Stomach (tissue), 4 donors: Measurements from ENCODE around the gene TBX21.

Source experiments
- CTCF ChIP-seq, 7 experiments: fragments of 450-650 bp in 4 of 7; fragments of 200-600 bp in 3 of 7; sonication (generic) in 3 of 7; IDR thresholded peaks; one replicate each; pipeline ENCODE4 v1.5.1; 2016 to 2019; ENCODE audit warnings: antibody characterized with exemption in 7 of 7, control low read depth in 2 of 7, mild to moderate bottlenecking in 1 of 7
- EP300 ChIP-seq: sonication (generic); formaldehyde crosslinking; IDR thresholded peaks from one replicate; pipeline ENCODE4 v1.6.1; 2017; ENCODE audit warnings: antibody characterized with exemption
- POLR2A ChIP-seq, 4 donors: fragments of 450-650 bp; IDR thresholded peaks; one replicate each; pipeline ENCODE4 v1.6.1; 2016; ENCODE audit warnings: antibody characterized with exemption in 4 of 4, control low read depth in 2 of 4, mild to moderate bottlenecking in 1 of 4, moderate library complexity in 1 of 4
- POLR2AphosphoS5 ChIP-seq, 3 donors: sonication (generic); formaldehyde crosslinking; IDR thresholded peaks; one replicate each; pipeline ENCODE4 v1.6.1; 2016; ENCODE audit warnings: antibody characterized with exemption in 3 of 3

- no peak for TF ChIP-seq POLR2AphosphoS5 (IDR thresholded peaks at IDR 0.05)
- no peak for TF ChIP-seq CTCF (IDR thresholded peaks at IDR 0.05)
- TF ChIP-seq POLR2A (IDR thresholded peaks at IDR 0.05), result no peak
- no peak for TF ChIP-seq EP300
Observed at GRCh38 chr17:47707884-47708283, 25.2 kb upstream of the TBX21 start.
